Measurements from ENCODE around the gene RTN4IP1. TPM values are rescaled to one million over a fixed set of nuclear protein-coding genes. Genes with fewer than 3 reads are reported as not detected.

Gene RTN4IP1
- total RNA-seq, 4 donors from 2014 or later: 3.3 to 7.1 (median 6.8) TPM

DNA sequence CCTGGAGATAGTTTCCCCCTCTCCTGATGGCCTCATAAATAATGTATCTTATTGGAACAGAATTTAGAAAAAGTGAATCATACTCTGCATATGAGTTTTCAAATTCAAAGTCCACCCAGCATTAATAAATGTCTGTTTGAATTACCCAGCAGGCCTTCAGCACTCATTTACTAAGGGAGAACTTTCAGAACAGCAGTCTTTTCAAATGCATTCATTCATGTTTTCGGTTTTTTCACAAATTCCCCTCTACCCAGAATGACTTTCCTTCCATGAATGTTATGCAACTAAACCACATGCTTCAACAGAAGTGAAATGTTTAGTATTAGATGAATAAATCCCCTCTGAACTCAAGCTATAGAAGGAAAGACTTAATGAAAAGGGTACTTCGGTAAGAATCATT, 92.4 kb downstream of the RTN4IP1 start:
- H3K4me3 ChIP-seq: no peak overlapping the region
- 63 to 73% methylated on average over 2 of the region's 2 CpGs for WGBS, 2 donors
- no peak for TF ChIP-seq POLR2A (IDR thresholded peaks at IDR 0.05)
- no peak for TF ChIP-seq EP300 (IDR thresholded peaks at IDR 0.05)
- TF ChIP-seq, protein P1, sequence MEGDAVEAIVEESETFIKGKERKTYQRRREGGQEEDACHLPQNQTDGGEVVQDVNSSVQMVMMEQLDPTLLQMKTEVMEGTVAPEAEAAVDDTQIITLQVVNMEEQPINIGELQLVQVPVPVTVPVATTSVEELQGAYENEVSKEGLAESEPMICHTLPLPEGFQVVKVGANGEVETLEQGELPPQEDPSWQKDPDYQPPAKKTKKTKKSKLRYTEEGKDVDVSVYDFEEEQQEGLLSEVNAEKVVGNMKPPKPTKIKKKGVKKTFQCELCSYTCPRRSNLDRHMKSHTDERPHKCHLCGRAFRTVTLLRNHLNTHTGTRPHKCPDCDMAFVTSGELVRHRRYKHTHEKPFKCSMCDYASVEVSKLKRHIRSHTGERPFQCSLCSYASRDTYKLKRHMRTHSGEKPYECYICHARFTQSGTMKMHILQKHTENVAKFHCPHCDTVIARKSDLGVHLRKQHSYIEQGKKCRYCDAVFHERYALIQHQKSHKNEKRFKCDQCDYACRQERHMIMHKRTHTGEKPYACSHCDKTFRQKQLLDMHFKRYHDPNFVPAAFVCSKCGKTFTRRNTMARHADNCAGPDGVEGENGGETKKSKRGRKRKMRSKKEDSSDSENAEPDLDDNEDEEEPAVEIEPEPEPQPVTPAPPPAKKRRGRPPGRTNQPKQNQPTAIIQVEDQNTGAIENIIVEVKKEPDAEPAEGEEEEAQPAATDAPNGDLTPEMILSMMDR (IDR thresholded peaks at IDR 0.05): no peak

DNA sequence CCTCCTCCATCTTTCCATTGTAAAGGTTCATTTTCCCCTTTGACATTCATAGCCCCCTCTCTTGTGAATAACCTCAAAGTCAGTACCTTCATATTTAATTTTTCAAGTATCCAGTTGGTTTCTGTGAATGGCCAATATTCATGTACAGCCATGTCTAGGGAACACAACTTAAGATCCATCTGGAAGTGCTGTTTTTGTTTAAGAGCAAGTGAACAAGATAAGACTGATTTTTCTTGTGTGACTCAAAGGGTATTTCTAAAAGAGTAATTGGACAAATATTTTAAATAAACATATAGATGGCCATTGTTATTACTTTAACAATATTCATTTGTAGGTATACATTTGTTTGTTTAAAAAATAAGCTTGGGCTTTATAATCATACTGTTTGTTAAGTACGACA, 92.9 kb downstream of the RTN4IP1 start:
- TF ChIP-seq POLR2A (IDR thresholded peaks at IDR 0.05) (no peak), EP300 (IDR thresholded peaks at IDR 0.05) (no peak)
- TF ChIP-seq, protein P1 (IDR thresholded peaks at IDR 0.05): no peak
- no peak for DNase-seq (ENCODE audit: low spot score in 2 of 2)
- no peaks in the 10 kb centered on the region for H3K9me3 ChIP-seq
- H3K4me1 ChIP-seq: peaks cover 0 to 6% (median 0%) of the 10 kb centered on the region in 4 donors
- H3K27me3 ChIP-seq: no peaks in the 10 kb centered on the region
- H3K4me3 ChIP-seq: no peak overlapping the region
- 79 to 88% methylated on average over 1 of the region's 1 CpG for WGBS, 2 donors
- H3K36me3 ChIP-seq: peaks cover 0 to 15% (median 5%) of the 10 kb centered on the region in 3 donors
- H3K27ac ChIP-seq: no peak overlapping the region

More for the DNA sequence above, 92.4 kb downstream of the RTN4IP1 start:
- H3K4me1 ChIP-seq: peaks cover 0 to 6% (median 0%) of the 10 kb centered on the region in 4 donors
- no peaks in the 10 kb centered on the region for H3K9me3 ChIP-seq
- no peaks in the 10 kb centered on the region for H3K27me3 ChIP-seq
- DNase-seq (ENCODE audit: low spot score in 2 of 2): no peak
- H3K36me3 ChIP-seq: peaks cover 0 to 15% (median 5%) of the 10 kb centered on the region in 3 donors
- no peak overlapping the region for H3K27ac ChIP-seq

DNA sequence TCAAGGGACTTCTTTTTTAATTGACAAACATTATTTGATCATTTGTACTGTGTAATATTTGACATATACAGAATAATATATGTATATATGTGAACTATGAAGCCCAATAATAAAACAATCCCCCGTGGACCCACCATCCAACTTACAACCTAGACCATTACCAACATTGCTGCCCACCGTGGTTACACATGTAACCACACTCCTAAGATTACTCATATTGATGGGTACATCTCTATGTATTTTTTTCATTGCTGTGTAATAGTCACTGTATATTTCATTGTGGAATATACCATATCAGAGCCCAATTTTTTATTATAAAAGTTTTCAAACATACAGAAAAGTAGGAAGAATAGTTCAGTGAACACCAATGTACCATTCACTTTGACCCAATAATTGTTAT, 94.3 kb downstream of the RTN4IP1 start:
- Histone ChIP-seq H3K27ac (no peak overlapping the region), H3K9me3 (no peaks in the 10 kb centered on the region), H3K27me3 (no peaks in the 10 kb centered on the region), H3K36me3 (peaks cover 0 to 20% (median 5%) of the 10 kb centered on the region in 3 donors), H3K4me1 (no peaks in the 10 kb centered on the region), H3K4me3 (no peak overlapping the region)
- no peak for DNase-seq (ENCODE audit: low spot score in 2 of 2)
- 88% methylated on average over 2 of the region's 2 CpGs for whole genome bisulfite sequencing, 2 donors
- no peak for TF ChIP-seq POLR2A (IDR thresholded peaks at IDR 0.05)
- TF ChIP-seq, protein P1 (IDR thresholded peaks at IDR 0.05): no peak
- TF ChIP-seq EP300 (IDR thresholded peaks at IDR 0.05): no peak

DNA sequence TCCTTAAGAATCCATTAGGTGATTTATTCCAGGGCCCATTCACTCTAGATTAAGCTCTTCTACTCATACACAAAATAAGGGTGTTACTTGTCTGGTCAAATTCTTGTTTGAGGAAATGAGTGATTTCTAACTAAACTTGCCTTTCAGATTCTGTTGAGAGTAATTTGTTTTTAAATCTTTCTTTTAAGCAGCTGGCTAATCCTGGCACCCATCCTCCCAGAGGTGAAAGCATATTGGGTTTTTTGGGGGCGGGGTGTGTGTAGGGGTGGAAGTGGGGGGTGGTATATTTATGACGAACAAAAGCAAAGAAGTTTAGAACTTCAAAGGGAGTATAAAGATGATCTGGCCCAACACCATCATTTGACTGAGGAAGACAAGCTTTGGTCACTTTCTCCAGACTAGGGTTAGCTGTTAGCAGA, 94.7 kb downstream of the RTN4IP1 start:
- H3K4me3 ChIP-seq: no peak overlapping the region
- H3K27me3 ChIP-seq: no peaks in the 10 kb centered on the region
- peaks cover 0 to 25% (median 5%) of the 10 kb centered on the region in 3 donors for H3K36me3 ChIP-seq
- 45 to 53% methylated on average over 2 of the region's 2 CpGs for WGBS, 2 donors
- H3K27ac ChIP-seq: no peak overlapping the region
- TF ChIP-seq, protein P1 (IDR thresholded peaks at IDR 0.05): no peak
- no peak for TF ChIP-seq EP300 (IDR thresholded peaks at IDR 0.05)
- H3K4me1 ChIP-seq: no peaks in the 10 kb centered on the region
- DNase-seq (ENCODE audit: low spot score in 2 of 2): no peak
- no peaks in the 10 kb centered on the region for H3K9me3 ChIP-seq

DNA sequence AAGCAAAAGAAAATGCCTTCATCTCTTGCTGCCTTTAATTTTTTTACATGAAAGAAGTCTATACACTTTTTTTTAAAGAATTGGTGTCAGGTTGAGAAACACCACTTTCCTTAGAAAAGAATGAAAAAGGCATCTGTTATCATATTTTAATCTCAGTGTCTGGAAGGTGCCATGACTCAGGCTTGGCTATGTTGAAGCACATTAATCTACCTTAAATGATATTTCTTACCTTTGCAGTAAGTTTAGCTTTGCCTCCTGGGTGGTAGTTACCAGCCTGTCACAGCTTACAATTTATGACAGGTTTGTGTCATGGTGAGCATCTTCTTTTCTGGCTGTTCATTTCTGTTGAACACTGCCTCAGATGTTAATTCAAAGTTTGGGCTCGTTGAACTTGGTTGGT, 95.3 kb downstream of the RTN4IP1 start:
- no peaks in the 10 kb centered on the region for H3K4me1 ChIP-seq
- 0 to 43% methylated on average over 1 of the region's 1 CpG for WGBS, 2 donors
- H3K9me3 ChIP-seq: no peaks in the 10 kb centered on the region
- H3K36me3 ChIP-seq: peaks cover 0 to 30% (median 5%) of the 10 kb centered on the region in 3 donors
- no peak overlapping the region for H3K27ac ChIP-seq
- no peaks in the 10 kb centered on the region for H3K27me3 ChIP-seq
- H3K4me3 ChIP-seq: no peak overlapping the region
- DNase-seq (ENCODE audit: low spot score in 2 of 2): no peak
- TF ChIP-seq, protein P1 (IDR thresholded peaks at IDR 0.05): no peak
- TF ChIP-seq EP300 (IDR thresholded peaks at IDR 0.05) (no peak), POLR2A (IDR thresholded peaks at IDR 0.05) (no peak)
